Prostate gland (tissue), 2 donors: Measurements from ENCODE around the gene STAG2. TPM values are rescaled to one million over a fixed set of nuclear protein-coding genes. Genes with fewer than 3 reads are reported as not detected.
"Not testable (repeated sequence)": the region's sequence is repeated elsewhere in the genome, so short reads cannot be mapped to it uniquely, and the experiment has no call there.

Source experiments
- DNase-seq: peaks from one replicate; pipeline ENCODE4 v3.0.0-alpha.2; 2019; ENCODE audit warnings: low spot score
- H3K27ac ChIP-seq, 2 donors: fragments of 200-600 bp; sonication (generic); 2 replicates each; pipeline ENCODE4 v1.5.1; 2017 to 2019
- H3K27me3 ChIP-seq: fragments of 200-600 bp; sonication (generic); replicated peaks from 2 replicates; pipeline ENCODE4 v1.5.1; 2019; ENCODE audit not compliant: insufficient read depth
- H3K36me3 ChIP-seq, 2 donors: fragments of 200-600 bp; sonication (generic); 1 replicate in 1 of 2; 2 replicates in 1 of 2; pipeline versions ENCODE4 v1.5.1 to v1.8.1; 2017 to 2019
- H3K4me1 ChIP-seq: fragments of 200-600 bp; sonication (generic); replicated peaks from 2 replicates; pipeline ENCODE4 v1.5.1; 2019
- H3K4me3 ChIP-seq, 2 donors: fragments of 200-600 bp; sonication (generic); 2 replicates each; pipeline ENCODE4 v1.5.1; 2017 to 2019
- H3K9me3 ChIP-seq: fragments of 200-600 bp; sonication (generic); 2 replicates; pipeline ENCODE4 v1.5.1; 2017
- CTCF ChIP-seq, 4 experiments: fragments of 200-600 bp in 2 of 4; fragments of 450-650 bp in 2 of 4; sonication (generic) in 2 of 4; IDR thresholded peaks; 1 replicate in 3 of 4; 2 replicates in 1 of 4; pipeline ENCODE4 v1.5.1; 2016 to 2019; ENCODE audit warnings: antibody characterized with exemption in 4 of 4, mild to moderate bottlenecking in 2 of 4, moderate library complexity in 2 of 4
- POLR2A ChIP-seq: fragments of 450-650 bp; IDR thresholded peaks from one replicate; pipeline ENCODE4 v1.6.1; 2016; ENCODE audit warnings: antibody characterized with exemption, mild to moderate bottlenecking
- POLR2AphosphoS5 ChIP-seq: sonication (generic); formaldehyde crosslinking; IDR thresholded peaks from one replicate; pipeline ENCODE4 v1.6.1; 2017; ENCODE audit warnings: antibody characterized with exemption
- WGBS: methylation state at CpG from one replicate; pipeline ENCODE4 v1.1.5; 2018; 5-methylcytosine and 5-hydroxymethylcytosine counted together
- intact Hi-C: fragments of 100-400 bp; cut with DNase I; formaldehyde crosslinking; loops from one replicate; pipeline ENCODE4 v1.14.2; 2022
- total RNA-seq, 2 donors: library from RNA; depleted of rRNA; stranded (reverse); fragments of >200 nt; gene quantifications; one replicate each; pipeline ENCODE4 v1.1.0, GENCODE V29; 2016

Gene STAG2
- total RNA-seq, 2 donors from 2014 or later: 32.6 to 51.2 TPM

GRCh38 chrX:124103966-124104365 is 142.5 kb downstream of the STAG2 start:
- H3K36me3 ChIP-seq: no peaks in the 10 kb centered on the region
- H3K4me1 ChIP-seq: no peaks in the 10 kb centered on the region
- H3K4me3 ChIP-seq: no peak overlapping the region
- intact Hi-C loops: no loop called here
- TF ChIP-seq CTCF (IDR thresholded peaks at IDR 0.05): no peak
- TF ChIP-seq POLR2AphosphoS5: no peak
- TF ChIP-seq POLR2A: no peak
- H3K27me3 ChIP-seq: no peaks in the 10 kb centered on the region
- H3K9me3 ChIP-seq: no peaks in the 10 kb centered on the region
- no peak for DNase-seq
- WGBS: 100% methylated on average over 5 of the region's 5 CpGs
- H3K27ac ChIP-seq: no peak overlapping the region

GRCh38 chrX:124104512-124104911 is 143.0 kb downstream of the STAG2 start:
- H3K36me3 ChIP-seq: not testable (repeated sequence)

GRCh38 chrX:124113621-124114600 is 152.4 kb downstream of the STAG2 start:
- H3K27me3 ChIP-seq: no peaks in the 10 kb centered on the region
- no peaks in the 10 kb centered on the region for H3K36me3 ChIP-seq
- no peaks in the 10 kb centered on the region for H3K9me3 ChIP-seq
- WGBS: 68% methylated on average over 4 of the region's 4 CpGs
- intact Hi-C loops: no loop called here
- TF ChIP-seq POLR2AphosphoS5: no peak
- no peak overlapping the region for H3K27ac ChIP-seq
- no peak overlapping the region for H3K4me3 ChIP-seq
- no peak for DNase-seq
- no peaks in the 10 kb centered on the region for H3K4me1 ChIP-seq

More at GRCh38 chrX:124104512-124104911, 143.0 kb downstream of the STAG2 start:
- H3K27me3 ChIP-seq, H3K4me1 ChIP-seq, intact Hi-C loops, DNase-seq, H3K9me3 ChIP-seq, H3K4me3 ChIP-seq, H3K27ac ChIP-seq: not testable (repeated sequence)
- 97% methylated on average over 7 of the region's 7 CpGs for WGBS

- no peak for DNase-seq
- Histone ChIP-seq H3K9me3 (no peaks in the 10 kb centered on the region), H3K4me1 (no peaks in the 10 kb centered on the region), H3K27ac (no peak overlapping the region), H3K4me3 (no peak overlapping the region), H3K27me3 (no peaks in the 10 kb centered on the region), H3K36me3 (no peaks in the 10 kb centered on the region)
- intact Hi-C loops: no loop called here
- TF ChIP-seq POLR2AphosphoS5: no peak
- no peak for TF ChIP-seq POLR2A
- TF ChIP-seq CTCF (IDR thresholded peaks at IDR 0.05): no peak
- WGBS: 50% methylated on average over 1 of the region's 1 CpG
These were observed 155.8 kb downstream of the STAG2 start for GRCh38 chrX:124117325-124117724.

- Histone ChIP-seq H3K9me3 (no peaks in the 10 kb centered on the region), H3K27me3 (no peaks in the 10 kb centered on the region), H3K4me1 (no peaks in the 10 kb centered on the region), H3K27ac (no peak overlapping the region), H3K4me3 (no peak overlapping the region), H3K36me3 (no peaks in the 10 kb centered on the region)
- DNase-seq: no peak
- intact Hi-C loops: no loop called here
- no peak for TF ChIP-seq POLR2AphosphoS5
- TF ChIP-seq CTCF (IDR thresholded peaks at IDR 0.05): no peak
- TF ChIP-seq POLR2A: no peak
- WGBS: 72% methylated on average over 3 of the region's 3 CpGs
These were observed 164.0 kb downstream of the STAG2 start for GRCh38 chrX:124125471-124125870.

GRCh38 chrX:124127496-124127895 is 166.0 kb downstream of the STAG2 start:
- intact Hi-C loops: no loop called here
- no peaks in the 10 kb centered on the region for H3K9me3 ChIP-seq

GRCh38 chrX:124132437-124132836 is 170.9 kb downstream of the STAG2 start:
- intact Hi-C loops: not testable (repeated sequence)

More at GRCh38 chrX:124127496-124127895, 166.0 kb downstream of the STAG2 start:
- TF ChIP-seq POLR2A (no peak), POLR2AphosphoS5 (no peak), CTCF (IDR thresholded peaks at IDR 0.05) (no peak)
- Histone ChIP-seq H3K27me3 (no peaks in the 10 kb centered on the region), H3K36me3 (no peaks in the 10 kb centered on the region), H3K4me3 (no peak overlapping the region), H3K27ac (no peak overlapping the region), H3K4me1 (no peaks in the 10 kb centered on the region)
- WGBS: 88% methylated on average over 7 of the region's 7 CpGs
- DNase-seq: no peak

More at GRCh38 chrX:124132437-124132836, 170.9 kb downstream of the STAG2 start:
- H3K27me3 ChIP-seq, DNase-seq, H3K36me3 ChIP-seq, H3K9me3 ChIP-seq, H3K4me3 ChIP-seq, H3K27ac ChIP-seq, H3K4me1 ChIP-seq: not testable (repeated sequence)
- 97% methylated on average over 5 of the region's 5 CpGs for WGBS
